Activated CD4-positive, alpha-beta T cell treated with anti-CD3 and anti-CD28 coated beads, Interleukin-2, amount 10 ng/mL, durations not matched to agents 7 days and 5 days (primary cell): ENCODE data around the gene RAPGEF1. TPM values are rescaled to one million over a fixed set of nuclear protein-coding genes. Genes with fewer than 3 reads are reported as not detected.
"Not testable (repeated sequence)": the region's sequence is repeated elsewhere in the genome, so short reads cannot be mapped to it uniquely, and the experiment has no call there.

Experiments used
- CTCF ChIA-PET: fragments of 350-600 bp; sonication (Branson Sonifier 250); formaldehyde crosslinking; loops from one replicate; lab custom pipeline; 2021; ENCODE audit warnings: antibody characterized with exemption; lab: Charles Lee
- POLR2A ChIA-PET: fragments of 350-600 bp; sonication (Branson Sonifier 250); formaldehyde crosslinking; loops from one replicate; lab custom pipeline; 2021; ENCODE audit warnings: antibody characterized with exemption; lab: Charles Lee
- DNase-seq: peaks from one replicate; pipeline ENCODE4 v3.0.0-alpha.2; 2020
- H3K27ac Mint-ChIP-seq: one replicate; pipeline ENCODE4 v1.8.0; 2021; ENCODE audit warnings: mild to moderate bottlenecking, moderate library complexity, mixed read lengths
- H3K27me3 Mint-ChIP-seq: one replicate; pipeline ENCODE4 v1.8.0; 2021; ENCODE audit warnings: mixed read lengths
- H3K36me3 Mint-ChIP-seq: one replicate; pipeline ENCODE4 v1.8.0; 2021; ENCODE audit warnings: low read depth, mixed read lengths
- H3K4me1 Mint-ChIP-seq: one replicate; pipeline ENCODE4 v1.8.0; 2021; ENCODE audit warnings: mixed read lengths
- H3K4me3 Mint-ChIP-seq: one replicate; pipeline ENCODE4 v1.8.0; 2021; ENCODE audit warnings: mild to moderate bottlenecking, moderate library complexity, mixed read lengths
- H3K9me3 Mint-ChIP-seq: one replicate; pipeline ENCODE4 v1.8.0; 2021; ENCODE audit warnings: mixed read lengths
- total RNA-seq, 2 experiments: library from RNA; stranded (reverse); gene quantifications; one replicate each; pipeline ENCODE4 v1.2.3, GENCODE V29; 2021

RAPGEF1 gene
- total RNA-seq, 2 experiments from 2014 or later: 128 to 129 TPM

- POLR2A ChIA-PET: no interaction called here
- CTCF ChIA-PET: interaction anchor here (1.2 kb wide), 1 partner anchor 184 kb away, joined by 7 read pairs; no protein-coding TSS in a partner anchor
- H3K36me3 Mint-ChIP-seq: peaks cover 2% of the 10 kb centered on the region
- no peak overlapping the region for H3K27ac Mint-ChIP-seq
- H3K27me3 Mint-ChIP-seq: peaks cover 35% of the 10 kb centered on the region
- no peak for DNase-seq
- no peak overlapping the region for H3K4me3 Mint-ChIP-seq
- no peaks in the 10 kb centered on the region for H3K9me3 Mint-ChIP-seq
- H3K4me1 Mint-ChIP-seq: peaks cover 5% of the 10 kb centered on the region
Measured at GRCh38 chr9:131555841-131556673, 183.8 kb downstream of the RAPGEF1 start.

- H3K4me3 Mint-ChIP-seq: no peak overlapping the region
Measured at GRCh38 chr9:131554843-131555351, 185.0 kb downstream of the RAPGEF1 start.

GRCh38 chr9:131554087-131554842, 185.6 kb downstream of the RAPGEF1 start:
- Mint-ChIP-seq H3K27me3 (peaks cover 48% of the 10 kb centered on the region), H3K9me3 (no peaks in the 10 kb centered on the region), H3K4me3 (no peak overlapping the region), H3K36me3 (peaks cover 2% of the 10 kb centered on the region), H3K27ac (no peak overlapping the region), H3K4me1 (peaks cover 5% of the 10 kb centered on the region)
- ChIA-PET POLR2A (no interaction called here), CTCF (interaction anchor here (1.1 kb wide), 1 partner anchor 51 kb away, joined by 3 read pairs; no protein-coding TSS in a partner anchor)
- no peak for DNase-seq

More at GRCh38 chr9:131554843-131555351, 185.0 kb downstream of the RAPGEF1 start:
- H3K27ac Mint-ChIP-seq: no peak overlapping the region
- CTCF ChIA-PET: no interaction called here
- H3K36me3 Mint-ChIP-seq: peaks cover 2% of the 10 kb centered on the region
- H3K27me3 Mint-ChIP-seq: peaks cover 42% of the 10 kb centered on the region
- peaks cover 5% of the 10 kb centered on the region for H3K4me1 Mint-ChIP-seq
- POLR2A ChIA-PET: no interaction called here
- H3K9me3 Mint-ChIP-seq: no peaks in the 10 kb centered on the region
- no peak for DNase-seq

- no peak overlapping the region for H3K4me3 Mint-ChIP-seq
- POLR2A ChIA-PET: no interaction called here
- no peak overlapping the region for H3K27ac Mint-ChIP-seq
- CTCF ChIA-PET: interaction anchor here (1.1 kb wide), 1 partner anchor 202 kb away, joined by 3 read pairs; no protein-coding TSS in a partner anchor
- peaks cover 10% of the 10 kb centered on the region for H3K9me3 Mint-ChIP-seq
- peaks cover 70% of the 10 kb centered on the region for H3K27me3 Mint-ChIP-seq
- H3K36me3 Mint-ChIP-seq: peaks cover 20% of the 10 kb centered on the region
- peaks cover 11% of the 10 kb centered on the region for H3K4me1 Mint-ChIP-seq
- no peak for DNase-seq
Measured at GRCh38 chr9:131552030-131552429, 187.8 kb downstream of the RAPGEF1 start.

- DNase-seq, H3K27ac Mint-ChIP-seq, POLR2A ChIA-PET, CTCF ChIA-PET, H3K4me3 Mint-ChIP-seq, H3K9me3 Mint-ChIP-seq: not testable (repeated sequence)
- peaks cover 13% of the 10 kb centered on the region for H3K4me1 Mint-ChIP-seq
- peaks cover 20% of the 10 kb centered on the region for H3K36me3 Mint-ChIP-seq
- peaks cover 67% of the 10 kb centered on the region for H3K27me3 Mint-ChIP-seq
Measured at GRCh38 chr9:131550465-131550864, 189.4 kb downstream of the RAPGEF1 start.

- DNase-seq, CTCF ChIA-PET, H3K4me1 Mint-ChIP-seq, POLR2A ChIA-PET, H3K4me3 Mint-ChIP-seq, H3K27ac Mint-ChIP-seq: not testable (repeated sequence)
- peaks cover 17% of the 10 kb centered on the region for H3K9me3 Mint-ChIP-seq
- H3K36me3 Mint-ChIP-seq: peaks cover 25% of the 10 kb centered on the region
- H3K27me3 Mint-ChIP-seq: peaks cover 70% of the 10 kb centered on the region
Measured at GRCh38 chr9:131549186-131549585, 190.7 kb downstream of the RAPGEF1 start.

- Mint-ChIP-seq H3K36me3 (peaks cover 36% of the 10 kb centered on the region), H3K4me3 (peak overlapping the region; percentile 64), H3K4me1 (peaks cover 8% of the 10 kb centered on the region), H3K27me3 (peaks cover 61% of the 10 kb centered on the region), H3K9me3 (peaks cover 31% of the 10 kb centered on the region), H3K27ac (peak overlapping the region; percentile 16)
- ChIA-PET CTCF (interaction anchor here (0.9 to 2.5 kb wide), 3 partner anchors 13 to 196 kb away, joined by 3 to 5 read pairs (median 4); no protein-coding TSS in a partner anchor), POLR2A (no interaction called here)
- no peak for DNase-seq
Measured at GRCh38 chr9:131546336-131547084, 193.4 kb downstream of the RAPGEF1 start.

- H3K4me3 Mint-ChIP-seq: no peak overlapping the region
- H3K9me3 Mint-ChIP-seq: peaks cover 31% of the 10 kb centered on the region
- DNase-seq: no peak
- peaks cover 36% of the 10 kb centered on the region for H3K36me3 Mint-ChIP-seq
- CTCF ChIA-PET: interaction anchor here (0.9 to 2.5 kb wide), 3 partner anchors 14 to 195 kb away, joined by 3 to 5 read pairs (median 4); no protein-coding TSS in a partner anchor
- peaks cover 8% of the 10 kb centered on the region for H3K4me1 Mint-ChIP-seq
- H3K27me3 Mint-ChIP-seq: peaks cover 59% of the 10 kb centered on the region
- H3K27ac Mint-ChIP-seq: no peak overlapping the region
- POLR2A ChIA-PET: no interaction called here
Measured at GRCh38 chr9:131545786-131546335, 194.0 kb downstream of the RAPGEF1 start.

- H3K4me1 Mint-ChIP-seq: peaks cover 14% of the 10 kb centered on the region
- H3K36me3 Mint-ChIP-seq: peaks cover 36% of the 10 kb centered on the region
- CTCF ChIA-PET: interaction anchor here (0.9 to 2.5 kb wide), 2 partner anchors 149 to 195 kb away, joined by 3 to 5 read pairs; no protein-coding TSS in a partner anchor
- H3K4me3 Mint-ChIP-seq: no peak within 1 kb of the TSS
- H3K27ac Mint-ChIP-seq: no peak within 1 kb of the TSS
- POLR2A ChIA-PET: no interaction called here
- H3K27me3 Mint-ChIP-seq: peaks cover 55% of the 10 kb centered on the region
- peaks cover 31% of the 10 kb centered on the region for H3K9me3 Mint-ChIP-seq
- DNase-seq: no peak
Measured at GRCh38 chr9:131545003-131545785, 194.7 kb downstream of the RAPGEF1 start, which contains the start of gene PRRT1B. PRRT1B (plus strand) TSS chr9:131545523; CDS start chr9:131545616, 93 bp downstream.

- peaks cover 24% of the 10 kb centered on the region for H3K4me1 Mint-ChIP-seq
- no peak overlapping the region for H3K27ac Mint-ChIP-seq
- peaks cover 31% of the 10 kb centered on the region for H3K36me3 Mint-ChIP-seq
Measured at GRCh38 chr9:131543141-131543540, 196.7 kb downstream of the RAPGEF1 start.

GRCh38 chr9:131539223-131539923, 200.5 kb downstream of the RAPGEF1 start:
- peak; percentile 49 for DNase-seq
- peak overlapping the region; percentile 76 for H3K27ac Mint-ChIP-seq
- peaks cover 17% of the 10 kb centered on the region for H3K9me3 Mint-ChIP-seq
- peaks cover 6% of the 10 kb centered on the region for H3K27me3 Mint-ChIP-seq
- no peak overlapping the region for H3K4me3 Mint-ChIP-seq
- POLR2A ChIA-PET: interaction anchor here (0.6 kb wide), 1 partner anchor 40 kb away, joined by 3 read pairs; no protein-coding TSS in a partner anchor
- H3K36me3 Mint-ChIP-seq: peaks cover 17% of the 10 kb centered on the region
- CTCF ChIA-PET: no interaction called here
- H3K4me1 Mint-ChIP-seq: peaks cover 39% of the 10 kb centered on the region

More at GRCh38 chr9:131543141-131543540, 196.7 kb downstream of the RAPGEF1 start:
- DNase-seq: no peak
- Mint-ChIP-seq H3K9me3 (peaks cover 21% of the 10 kb centered on the region), H3K4me3 (no peak overlapping the region), H3K27me3 (peaks cover 35% of the 10 kb centered on the region)
- ChIA-PET POLR2A (no interaction called here), CTCF (no interaction called here)
